Neuronal stem cell (in vitro differentiated cells): Measurements from ENCODE around the gene GCNT2.

Source experiments
- DNase-seq: peaks from one replicate; pipeline ENCODE4 v3.0.0-alpha.2; 2013; ENCODE audit warnings: low spot score
- H2AFZ ChIP-seq: one replicate; pipeline ENCODE4 v1.6.1; 2013; ENCODE audit warnings: mild to moderate bottlenecking, low read length, inconsistent platforms
- H2AK5ac ChIP-seq: 2 replicates; pipeline ENCODE4 v1.6.1; 2013; ENCODE audit warnings: low read depth, mild to moderate bottlenecking, inconsistent platforms, low read length, moderate library complexity, mixed read lengths
- H2BK120ac ChIP-seq: 2 replicates; pipeline ENCODE4 v1.6.1; 2013; ENCODE audit warnings: low read depth, mild to moderate bottlenecking, inconsistent platforms, low read length, moderate library complexity, mixed read lengths
- H2BK12ac ChIP-seq: one replicate; pipeline ENCODE4 v1.6.1; 2013; ENCODE audit warnings: low read length, inconsistent platforms
- H2BK15ac ChIP-seq: 2 replicates; pipeline ENCODE4 v1.6.1; 2013; ENCODE audit warnings: mild to moderate bottlenecking, low read length, inconsistent platforms, mixed read lengths
- H2BK5ac ChIP-seq: one replicate; pipeline ENCODE4 v1.6.1; 2013; ENCODE audit warnings: inconsistent platforms, mild to moderate bottlenecking, low read length, moderate library complexity
- H3K14ac ChIP-seq: one replicate; pipeline ENCODE4 v1.6.1; 2013; ENCODE audit warnings: low read length, inconsistent platforms
- H3K18ac ChIP-seq: 2 replicates; pipeline ENCODE4 v1.6.1; 2013; ENCODE audit warnings: low read length, inconsistent platforms
- H3K23ac ChIP-seq: 2 replicates; pipeline ENCODE4 v1.6.1; 2013; ENCODE audit warnings: low read depth, mild to moderate bottlenecking, mixed read lengths, low read length, inconsistent platforms; ENCODE audit not compliant: poor library complexity
- H3K27ac ChIP-seq: replicated peaks from 3 replicates; pipeline ENCODE4 v1.5.1; 2013; ENCODE audit warnings: low read length, inconsistent platforms
- H3K27me3 ChIP-seq, 3 experiments: 2 replicates each; pipeline ENCODE4 v1.6.1; 2013; ENCODE audit warnings: low read length in 3 of 3, mild to moderate bottlenecking in 2 of 3, inconsistent platforms in 1 of 3, low read depth in 1 of 3, mixed read lengths in 1 of 3, moderate library complexity in 1 of 3; ENCODE audit not compliant: control insufficient read depth in 3 of 3, insufficient read depth in 3 of 3
- H3K36me3 ChIP-seq, 2 donors: replicated peaks in 1 of 2; 2 replicates each; pipeline ENCODE4 v1.6.1; 2013; ENCODE audit warnings: low read length in 2 of 2; ENCODE audit not compliant: control insufficient read depth in 2 of 2, insufficient read depth in 2 of 2
- H3K4ac ChIP-seq: 2 replicates; pipeline ENCODE4 v1.6.1; 2013; ENCODE audit warnings: inconsistent platforms, mild to moderate bottlenecking, low read length, moderate library complexity
- H3K4me1 ChIP-seq, 2 donors: 1 replicate in 1 of 2; 2 replicates in 1 of 2; pipeline ENCODE4 v1.6.1; 2013; ENCODE audit warnings: low read length in 2 of 2, low read depth in 1 of 2; ENCODE audit not compliant: control insufficient read depth in 2 of 2, insufficient read depth in 1 of 2
- H3K4me2 ChIP-seq: one replicate; pipeline ENCODE4 v1.6.1; 2013; ENCODE audit warnings: mild to moderate bottlenecking, low read length, inconsistent platforms; ENCODE audit not compliant: insufficient read depth, poor library complexity, severe bottlenecking
- H3K4me3 ChIP-seq, 2 donors: 2 replicates each; pipeline ENCODE4 v1.5.1; 2013; ENCODE audit warnings: low read length in 2 of 2, mild to moderate bottlenecking in 2 of 2, inconsistent platforms in 1 of 2, moderate library complexity in 1 of 2
- H3K79me1 ChIP-seq: one replicate; pipeline ENCODE4 v1.6.1; 2013; ENCODE audit warnings: low read depth, mild to moderate bottlenecking, inconsistent platforms, low read length, moderate library complexity
- H3K9ac ChIP-seq: one replicate; pipeline ENCODE4 v1.6.1; 2013; ENCODE audit warnings: mild to moderate bottlenecking, low read depth, low read length, inconsistent platforms; ENCODE audit not compliant: poor library complexity
- H3K9me3 ChIP-seq, 2 donors: replicated peaks in 1 of 2; 2 replicates each; pipeline versions ENCODE3 to v1.6.1; 2013; ENCODE audit warnings: low read length in 2 of 2, mild to moderate bottlenecking in 2 of 2, inconsistent platforms in 1 of 2, low read depth in 1 of 2, mixed read lengths in 1 of 2, moderate library complexity in 1 of 2; ENCODE audit not compliant: control insufficient read depth in 2 of 2, insufficient read depth in 1 of 2
- H4K8ac ChIP-seq: one replicate; pipeline ENCODE4 v1.6.1; 2013; ENCODE audit warnings: low read depth, mild to moderate bottlenecking, inconsistent platforms, low read length, moderate library complexity
- H4K91ac ChIP-seq: one replicate; pipeline ENCODE4 v1.6.1; 2013; ENCODE audit warnings: low read length, low read depth, mild to moderate bottlenecking, inconsistent platforms; ENCODE audit not compliant: poor library complexity
- WGBS, 2 donors: extraction: QIAGEN DNeasy Blood & Tissue Kit; methylation state at CpG; one replicate each; pipeline ENCODE4 v1.1.7; 2013; ENCODE audit warnings: missing lambda C conversion rate in 2 of 2, mixed read lengths in 1 of 2; ENCODE audit not compliant: insufficient read length in 2 of 2, insufficient replicate concordance in 1 of 2; ENCODE audit errors: extremely low coverage in 2 of 2; 5-methylcytosine and 5-hydroxymethylcytosine counted together

Gene GCNT2

GRCh38 chr6:10531942-10532341 is 10.8 kb downstream of the GCNT2 start:
- no peak for DNase-seq
- Histone ChIP-seq H3K4me1 (peaks cover 3 to 12% of the 10 kb centered on the region in 2 donors), H3K23ac (no peak overlapping the region), H3K18ac (no peak overlapping the region), H3K4me3 (no peak overlapping the region), H3K9me3 (no peaks in the 10 kb centered on the region), H3K27ac (no peak overlapping the region), H2AK5ac (no peak overlapping the region), H3K4me2 (no peak overlapping the region), H4K91ac (no peak overlapping the region), H3K79me1 (no peaks in the 10 kb centered on the region), H2BK15ac (no peak overlapping the region), H3K27me3 (no peaks in the 10 kb centered on the region), H3K36me3 (no peaks in the 10 kb centered on the region), H3K14ac (no peak overlapping the region), H3K9ac (no peak overlapping the region), H3K4ac (no peak overlapping the region), H4K8ac (no peak overlapping the region), H2BK12ac (no peak overlapping the region), H2BK120ac (no peak overlapping the region), H2AFZ (no peak overlapping the region), H2BK5ac (no peak overlapping the region)
- no CpG with 5 or more reads among the region's 9 CpGs for WGBS, 2 donors

DNA sequence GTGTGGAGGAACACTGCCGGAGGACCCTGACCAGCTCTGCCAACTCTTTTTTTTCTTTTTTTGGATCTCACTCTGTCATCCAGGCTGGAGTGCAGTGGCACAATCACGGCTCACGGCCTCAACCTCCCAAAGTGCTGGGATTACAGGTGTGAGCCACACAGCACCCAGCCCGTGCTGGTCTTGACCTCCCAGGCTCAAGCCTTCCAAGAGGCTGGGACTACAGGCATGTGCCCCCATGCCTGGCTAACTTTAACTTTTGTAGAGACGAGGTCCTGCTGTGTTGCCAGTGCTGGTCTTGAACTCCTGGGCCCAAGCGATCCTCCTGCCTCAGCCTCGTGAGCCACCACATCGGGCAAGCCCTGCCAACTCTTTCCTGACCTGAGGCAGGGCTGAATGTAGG is 11.2 kb downstream of the GCNT2 start:
- no peak overlapping the region for H2AFZ ChIP-seq
- no peak overlapping the region for H3K4ac ChIP-seq
- no peak overlapping the region for H2BK15ac ChIP-seq
- H3K14ac ChIP-seq = no peak overlapping the region
- no peaks in the 10 kb centered on the region for H3K79me1 ChIP-seq
- H3K4me1 ChIP-seq = peaks cover 3 to 12% of the 10 kb centered on the region in 2 donors
- H4K91ac ChIP-seq = no peak overlapping the region
- H2AK5ac ChIP-seq = no peak overlapping the region
- peak overlapping the region in 1 of 2 donors; percentile 22 for H3K4me3 ChIP-seq
- no peak overlapping the region for H2BK5ac ChIP-seq
- H4K8ac ChIP-seq = no peak overlapping the region
- H2BK120ac ChIP-seq = no peak overlapping the region
- DNase-seq = no peak
- H3K9me3 ChIP-seq = no peaks in the 10 kb centered on the region
- no CpG with 5 or more reads among the region's 8 CpGs for WGBS, 2 donors
- no peak overlapping the region for H3K23ac ChIP-seq
- H3K36me3 ChIP-seq = no peaks in the 10 kb centered on the region
- no peak overlapping the region for H3K27ac ChIP-seq
- no peak overlapping the region for H2BK12ac ChIP-seq
- H3K27me3 ChIP-seq = no peaks in the 10 kb centered on the region
- H3K9ac ChIP-seq = no peak overlapping the region
- no peak overlapping the region for H3K18ac ChIP-seq
- H3K4me2 ChIP-seq = no peak overlapping the region

GRCh38 chr6:10534419-10534762 is 13.2 kb downstream of the GCNT2 start:
- Histone ChIP-seq H2BK5ac (no peak overlapping the region), H2BK120ac (no peak overlapping the region), H4K91ac (no peak overlapping the region), H2AK5ac (no peak overlapping the region), H3K4me1 (peaks cover 0 to 9% of the 10 kb centered on the region in 2 donors), H3K4me3 (no peak overlapping the region), H2AFZ (no peak overlapping the region), H3K9ac (no peak overlapping the region), H2BK12ac (no peak overlapping the region), H3K36me3 (no peaks in the 10 kb centered on the region), H3K4ac (no peak overlapping the region), H3K4me2 (no peak overlapping the region), H3K14ac (no peak overlapping the region), H3K18ac (no peak overlapping the region), H3K79me1 (no peaks in the 10 kb centered on the region), H3K9me3 (no peaks in the 10 kb centered on the region), H3K27me3 (no peaks in the 10 kb centered on the region), H2BK15ac (no peak overlapping the region), H3K27ac (no peak overlapping the region), H3K23ac (no peak overlapping the region), H4K8ac (no peak overlapping the region)
- DNase-seq = no peak
- no CpG with 5 or more reads among the region's 4 CpGs for WGBS, 2 donors

DNA sequence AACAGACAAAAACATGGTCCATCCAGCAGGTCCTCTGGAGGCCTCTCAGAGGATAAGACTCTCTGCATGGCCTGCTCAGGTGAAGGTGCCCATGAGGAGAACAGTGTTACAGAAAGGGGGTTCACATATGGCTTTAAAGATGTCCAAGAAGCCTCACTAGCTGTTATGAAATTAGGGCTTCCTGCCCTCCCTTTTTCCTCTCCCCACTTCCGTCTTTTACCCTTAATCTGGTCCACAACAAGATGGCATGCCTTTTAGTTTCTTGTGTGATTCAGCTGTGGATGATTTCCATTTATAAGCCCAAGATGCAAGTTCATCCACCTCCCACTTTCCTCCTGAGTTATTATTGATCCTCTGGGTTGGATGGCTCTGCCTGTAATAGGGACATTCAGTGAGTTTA is 14.0 kb downstream of the GCNT2 start:
- H3K9me3 ChIP-seq = no peaks in the 10 kb centered on the region
- H3K36me3 ChIP-seq = no peaks in the 10 kb centered on the region
- H2BK15ac ChIP-seq = no peak overlapping the region
- H3K14ac ChIP-seq = no peak overlapping the region
- no peak overlapping the region for H2BK120ac ChIP-seq
- H3K23ac ChIP-seq = no peak overlapping the region
- H4K8ac ChIP-seq = no peak overlapping the region
- no peak overlapping the region for H3K4ac ChIP-seq
- H2BK5ac ChIP-seq = no peak overlapping the region
- H2BK12ac ChIP-seq = no peak overlapping the region
- H2AK5ac ChIP-seq = no peak overlapping the region
- no peaks in the 10 kb centered on the region for H3K79me1 ChIP-seq
- H2AFZ ChIP-seq = no peak overlapping the region
- H3K4me1 ChIP-seq = peaks cover 0 to 9% of the 10 kb centered on the region in 2 donors
- H3K9ac ChIP-seq = no peak overlapping the region
- no peak overlapping the region for H4K91ac ChIP-seq
- H3K4me3 ChIP-seq = no peak overlapping the region
- H3K27me3 ChIP-seq = no peaks in the 10 kb centered on the region
- no peak overlapping the region for H3K4me2 ChIP-seq
- WGBS, 2 donors = no CpG with 5 or more reads among the region's 1 CpG
- H3K18ac ChIP-seq = no peak overlapping the region
- no peak for DNase-seq
- H3K27ac ChIP-seq = no peak overlapping the region
